Measurements from ENCODE around the gene ZFP36.

Gene ZFP36

DNA sequence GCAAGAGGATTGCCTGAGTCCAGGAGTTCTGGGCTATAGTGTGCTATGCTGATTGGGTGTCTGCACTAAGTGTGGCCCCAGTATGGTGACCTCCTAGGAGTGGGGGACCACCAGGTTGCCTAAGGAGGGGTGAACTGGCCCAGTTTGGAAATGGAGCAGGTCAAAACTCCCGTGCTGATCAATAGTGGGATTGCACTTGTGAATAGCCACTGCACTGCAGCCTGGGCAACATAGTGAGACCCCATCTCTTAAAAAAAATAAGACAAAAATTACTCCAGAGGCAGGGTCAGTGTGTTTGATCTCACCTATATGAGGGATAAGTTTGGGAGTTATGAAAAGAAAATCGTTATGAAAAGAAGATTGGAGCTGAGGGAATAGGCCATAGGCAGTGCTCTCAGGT, 37.4 kb upstream of the ZFP36 start:
- H3K9me3 ChIP-seq (replicated peaks; ENCODE audit: insufficient read depth, low read length): no peaks in the 10 kb centered on the region
- no peak overlapping the region for H3K4me3 ChIP-seq (ENCODE audit: low read length)
- H3K9me2 ChIP-seq (replicated peaks; ENCODE audit: insufficient read depth, low read length): no peaks in the 10 kb centered on the region
- no peaks in the 10 kb centered on the region for H3K36me3 ChIP-seq (replicated peaks; ENCODE audit: insufficient read depth, low read length)
- H2AFZ ChIP-seq (ENCODE audit: low read length): no peak overlapping the region
- H3K27ac ChIP-seq (ENCODE audit: low read length): no peak overlapping the region
- no peaks in the 10 kb centered on the region for H3K79me2 ChIP-seq (ENCODE audit: low read length)
- H4K20me1 ChIP-seq (ENCODE audit: insufficient read depth, low read length): no peaks in the 10 kb centered on the region
- H3K9ac ChIP-seq (ENCODE audit: low read length): no peak overlapping the region
- DNase-seq: no peak
- H3F3A ChIP-seq (ENCODE audit: insufficient read depth, low read length): no peaks in the 10 kb centered on the region
- TF ChIP-seq EZH2phosphoT487 (IDR thresholded peaks at IDR 0.05; ENCODE audit: low read length) (no peak), EZH2 (optimal IDR thresholded peaks at IDR 0.05; ENCODE audit: low read depth, low read length) (no peak)
- TF ChIP-seq, protein P1, sequence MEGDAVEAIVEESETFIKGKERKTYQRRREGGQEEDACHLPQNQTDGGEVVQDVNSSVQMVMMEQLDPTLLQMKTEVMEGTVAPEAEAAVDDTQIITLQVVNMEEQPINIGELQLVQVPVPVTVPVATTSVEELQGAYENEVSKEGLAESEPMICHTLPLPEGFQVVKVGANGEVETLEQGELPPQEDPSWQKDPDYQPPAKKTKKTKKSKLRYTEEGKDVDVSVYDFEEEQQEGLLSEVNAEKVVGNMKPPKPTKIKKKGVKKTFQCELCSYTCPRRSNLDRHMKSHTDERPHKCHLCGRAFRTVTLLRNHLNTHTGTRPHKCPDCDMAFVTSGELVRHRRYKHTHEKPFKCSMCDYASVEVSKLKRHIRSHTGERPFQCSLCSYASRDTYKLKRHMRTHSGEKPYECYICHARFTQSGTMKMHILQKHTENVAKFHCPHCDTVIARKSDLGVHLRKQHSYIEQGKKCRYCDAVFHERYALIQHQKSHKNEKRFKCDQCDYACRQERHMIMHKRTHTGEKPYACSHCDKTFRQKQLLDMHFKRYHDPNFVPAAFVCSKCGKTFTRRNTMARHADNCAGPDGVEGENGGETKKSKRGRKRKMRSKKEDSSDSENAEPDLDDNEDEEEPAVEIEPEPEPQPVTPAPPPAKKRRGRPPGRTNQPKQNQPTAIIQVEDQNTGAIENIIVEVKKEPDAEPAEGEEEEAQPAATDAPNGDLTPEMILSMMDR (IDR thresholded peaks at IDR 0.05; ENCODE audit: low read length): no peak
- H3K4me1 ChIP-seq (ENCODE audit: low read length): no peaks in the 10 kb centered on the region
- no peak overlapping the region for H3K4me2 ChIP-seq (ENCODE audit: low read depth, low read length)
- no peaks in the 10 kb centered on the region for H3K27me3 ChIP-seq (replicated peaks; ENCODE audit: insufficient read depth, low read length)

DNA sequence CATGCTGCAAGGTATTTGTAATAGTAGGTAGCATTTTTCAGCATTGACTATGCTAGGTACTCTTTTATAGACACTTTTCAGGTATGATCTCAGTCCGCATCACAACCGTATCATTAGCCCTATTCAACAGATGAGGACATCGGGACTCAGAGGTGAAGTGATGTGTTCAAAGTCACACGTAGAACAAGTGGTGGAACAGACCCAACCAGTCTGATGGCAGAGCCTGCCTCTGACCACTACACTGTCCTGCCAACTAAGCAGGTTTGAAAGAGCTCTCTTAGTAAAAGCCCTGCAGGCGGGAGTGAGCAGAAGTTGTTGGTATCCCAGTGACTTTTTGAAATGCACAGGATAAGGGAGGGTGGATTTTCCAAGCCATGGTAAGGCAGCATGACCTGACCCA, 35.9 kb upstream of the ZFP36 start:
- Histone ChIP-seq H3F3A (ENCODE audit: insufficient read depth, low read length) (no peaks in the 10 kb centered on the region), H3K36me3 (replicated peaks; ENCODE audit: insufficient read depth, low read length) (no peaks in the 10 kb centered on the region)

DNA sequence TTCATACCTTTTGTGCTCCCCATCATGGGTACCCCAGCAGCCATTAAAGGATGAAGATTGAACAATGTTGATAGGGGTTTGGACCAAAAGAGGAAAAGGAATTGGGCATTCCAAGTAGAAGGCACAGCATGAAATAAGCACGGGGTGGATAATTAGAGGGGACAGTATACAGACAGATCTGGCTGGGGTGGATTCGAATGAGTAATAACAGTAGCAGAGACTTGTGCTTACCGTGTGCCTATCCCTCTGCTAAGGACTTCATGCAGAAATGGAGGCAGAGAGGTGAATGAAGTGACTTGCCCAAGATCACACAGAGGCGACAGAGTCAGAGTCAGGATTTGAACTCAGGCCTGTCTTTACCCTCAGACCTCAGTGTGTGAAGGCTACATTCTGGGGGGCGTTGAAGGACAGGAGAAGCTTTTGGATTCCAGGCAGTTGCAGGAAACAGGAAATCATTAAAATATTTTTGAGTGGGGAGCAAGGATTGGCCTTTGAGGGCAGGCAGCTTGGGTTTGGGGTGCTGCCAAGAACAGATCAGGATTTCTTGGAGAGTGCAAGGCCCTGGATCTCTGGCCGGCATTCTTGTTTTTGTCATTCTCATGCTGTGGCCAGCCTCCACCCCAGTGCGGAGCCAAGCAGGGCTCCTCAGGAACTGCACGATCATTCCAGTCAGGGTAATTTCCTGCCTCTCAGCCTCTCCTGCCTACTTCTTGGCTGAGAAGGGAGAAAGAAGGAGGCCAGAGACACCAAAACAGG, 34.4 kb upstream of the ZFP36 start:
- Histone ChIP-seq H3K4me3 (ENCODE audit: low read length) (no peak overlapping the region), H3K9ac (ENCODE audit: low read length) (no peak overlapping the region), H3K79me2 (ENCODE audit: low read length) (no peaks in the 10 kb centered on the region), H3K9me2 (replicated peaks; ENCODE audit: insufficient read depth, low read length) (no peaks in the 10 kb centered on the region), H3K4me1 (ENCODE audit: low read length) (no peaks in the 10 kb centered on the region), H4K20me1 (ENCODE audit: insufficient read depth, low read length) (no peaks in the 10 kb centered on the region), H3F3A (ENCODE audit: insufficient read depth, low read length) (no peaks in the 10 kb centered on the region), H3K27ac (ENCODE audit: low read length) (no peak overlapping the region), H3K36me3 (replicated peaks; ENCODE audit: insufficient read depth, low read length) (no peaks in the 10 kb centered on the region), H3K9me3 (replicated peaks; ENCODE audit: insufficient read depth, low read length) (no peaks in the 10 kb centered on the region), H3K27me3 (replicated peaks; ENCODE audit: insufficient read depth, low read length) (no peaks in the 10 kb centered on the region), H2AFZ (ENCODE audit: low read length) (no peak overlapping the region), H3K4me2 (ENCODE audit: low read depth, low read length) (no peak overlapping the region)
- no peak for DNase-seq
- TF ChIP-seq, protein P1 (IDR thresholded peaks at IDR 0.05; ENCODE audit: low read length): no peak
- no peak for TF ChIP-seq EZH2 (optimal IDR thresholded peaks at IDR 0.05; ENCODE audit: low read depth, low read length)

More for the DNA sequence above, 35.9 kb upstream of the ZFP36 start:
- no peaks in the 10 kb centered on the region for H3K9me3 ChIP-seq (replicated peaks; ENCODE audit: insufficient read depth, low read length)
- H3K9me2 ChIP-seq (replicated peaks; ENCODE audit: insufficient read depth, low read length): no peaks in the 10 kb centered on the region
- no peaks in the 10 kb centered on the region for H3K27me3 ChIP-seq (replicated peaks; ENCODE audit: insufficient read depth, low read length)
- no peaks in the 10 kb centered on the region for H3K4me1 ChIP-seq (ENCODE audit: low read length)
- TF ChIP-seq EZH2 (optimal IDR thresholded peaks at IDR 0.05; ENCODE audit: low read depth, low read length) (no peak), EZH2phosphoT487 (IDR thresholded peaks at IDR 0.05; ENCODE audit: low read length) (no peak)
- TF ChIP-seq, protein P1 (IDR thresholded peaks at IDR 0.05; ENCODE audit: low read length): no peak
- H4K20me1 ChIP-seq (ENCODE audit: insufficient read depth, low read length): no peaks in the 10 kb centered on the region
- H3K79me2 ChIP-seq (ENCODE audit: low read length): no peaks in the 10 kb centered on the region
- H3K4me2 ChIP-seq (ENCODE audit: low read depth, low read length): no peak overlapping the region
- H3K4me3 ChIP-seq (ENCODE audit: low read length): no peak overlapping the region
- DNase-seq: no peak
- no peak overlapping the region for H2AFZ ChIP-seq (ENCODE audit: low read length)
- no peak overlapping the region for H3K9ac ChIP-seq (ENCODE audit: low read length)
- H3K27ac ChIP-seq (ENCODE audit: low read length): no peak overlapping the region
